GM23248 (cell line): ENCODE measurements around the gene APLP2.

Experiments
- EZH2 ChIP-seq: fragments of 200-600 bp; sonication (generic); IDR thresholded peaks from 2 replicates; pipeline ENCODE4 v1.6.1; 2018; ENCODE audit warnings: antibody characterized with exemption, mild to moderate bottlenecking; ENCODE audit not compliant: insufficient read depth, poor library complexity, severe bottlenecking
- EZH2phosphoT487 ChIP-seq: fragments of 200-600 bp; sonication (generic); IDR thresholded peaks from 2 replicates; pipeline ENCODE4 v1.6.1; 2018; ENCODE audit warnings: antibody characterized with exemption, moderate library complexity, mild to moderate bottlenecking, low read depth; ENCODE audit not compliant: insufficient read depth

GRCh38 chr11:130110339-130111108 lies 40.8 kb downstream of the APLP2 start:
- TF ChIP-seq EZH2 (no peak), EZH2phosphoT487 (no peak)
